Measurements from ENCODE around the gene GOLGA6L7.

- TF ChIP-seq, protein P1, sequence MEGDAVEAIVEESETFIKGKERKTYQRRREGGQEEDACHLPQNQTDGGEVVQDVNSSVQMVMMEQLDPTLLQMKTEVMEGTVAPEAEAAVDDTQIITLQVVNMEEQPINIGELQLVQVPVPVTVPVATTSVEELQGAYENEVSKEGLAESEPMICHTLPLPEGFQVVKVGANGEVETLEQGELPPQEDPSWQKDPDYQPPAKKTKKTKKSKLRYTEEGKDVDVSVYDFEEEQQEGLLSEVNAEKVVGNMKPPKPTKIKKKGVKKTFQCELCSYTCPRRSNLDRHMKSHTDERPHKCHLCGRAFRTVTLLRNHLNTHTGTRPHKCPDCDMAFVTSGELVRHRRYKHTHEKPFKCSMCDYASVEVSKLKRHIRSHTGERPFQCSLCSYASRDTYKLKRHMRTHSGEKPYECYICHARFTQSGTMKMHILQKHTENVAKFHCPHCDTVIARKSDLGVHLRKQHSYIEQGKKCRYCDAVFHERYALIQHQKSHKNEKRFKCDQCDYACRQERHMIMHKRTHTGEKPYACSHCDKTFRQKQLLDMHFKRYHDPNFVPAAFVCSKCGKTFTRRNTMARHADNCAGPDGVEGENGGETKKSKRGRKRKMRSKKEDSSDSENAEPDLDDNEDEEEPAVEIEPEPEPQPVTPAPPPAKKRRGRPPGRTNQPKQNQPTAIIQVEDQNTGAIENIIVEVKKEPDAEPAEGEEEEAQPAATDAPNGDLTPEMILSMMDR (IDR thresholded peaks at IDR 0.05; ENCODE audit: low read depth, low read length, poor library complexity, severe bottlenecking): no peak
- no peak for TF ChIP-seq EZH2phosphoT487 (IDR thresholded peaks at IDR 0.05; ENCODE audit: borderline replicate concordance, low read length)
These were observed 40.5 kb upstream of the GOLGA6L7 start for GRCh38 chr15:28888900-28889299.

All from DOHH2 (cell line).